ENCODE results near the gene KYAT1.

KYAT1 gene

GRCh38 chr9:128901379-128901778 is 19.6 kb upstream of the KYAT1 start:
- Mint-ChIP-seq H3K36me3 (peaks cover 7% of the 10 kb centered on the region in 2 donors), H3K27ac (no peak overlapping the region), H3K9me3 (no peaks in the 10 kb centered on the region), H3K4me3 (no peak overlapping the region), H3K27me3 (no peaks in the 10 kb centered on the region), H3K4me1 (peaks cover 30 to 45% of the 10 kb centered on the region in 2 donors)
- ATAC-seq (replicated peaks) (no peak), DNase-seq (no peak)

DNA sequence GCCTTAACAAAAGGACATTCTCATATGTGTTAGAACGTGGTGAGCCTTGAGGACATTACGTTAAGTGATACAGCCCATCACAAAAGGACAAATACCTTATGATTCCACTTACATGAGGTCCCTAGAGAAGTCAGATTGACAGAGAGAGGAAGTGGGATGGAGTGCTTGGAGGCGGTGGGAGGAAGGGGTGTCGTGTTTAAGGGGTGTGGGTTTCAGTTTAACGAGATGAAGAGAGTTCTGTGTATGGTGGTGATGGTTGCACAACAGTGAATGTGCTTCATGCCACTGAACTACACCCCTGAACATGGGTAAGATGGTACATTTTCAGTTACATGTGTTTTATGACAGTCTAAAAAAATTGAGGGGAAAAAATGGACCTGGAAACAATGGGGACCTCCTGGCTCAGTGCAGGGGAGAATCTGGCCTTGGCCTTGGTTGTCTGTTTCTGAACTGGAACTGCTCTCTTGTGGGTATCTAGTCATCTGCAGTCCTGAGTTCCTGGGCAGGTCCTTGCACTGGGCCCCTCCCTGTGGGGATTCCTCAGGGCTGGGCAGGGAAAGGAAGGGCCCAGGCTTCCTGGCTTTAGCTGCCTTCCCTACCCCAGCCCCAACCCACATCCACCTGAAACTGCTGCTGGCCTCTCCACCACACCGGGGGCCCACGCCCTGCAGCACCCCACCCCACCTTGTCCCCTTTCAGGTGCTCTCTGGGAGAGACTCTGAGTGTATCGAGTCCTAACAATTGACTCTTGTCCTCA is 18.0 kb upstream of the KYAT1 start:
- Mint-ChIP-seq H3K4me3 (peak overlapping the region in 1 of 2 donors; percentile 31), H3K36me3 (peaks cover 7 to 10% of the 10 kb centered on the region in 2 donors), H3K9me3 (no peaks in the 10 kb centered on the region), H3K27ac (peak overlapping the region; percentile 76), H3K4me1 (peaks cover 32 to 45% of the 10 kb centered on the region in 2 donors), H3K27me3 (no peaks in the 10 kb centered on the region)
- DNase-seq (no peak), ATAC-seq (replicated peaks) (peak; percentile 22 to 37)

- no peak for DNase-seq
- peak overlapping the region; percentile 76 for H3K27ac Mint-ChIP-seq
- peak in 1 of 2 donors; percentile 2 for ATAC-seq (replicated peaks)
- no peaks in the 10 kb centered on the region for H3K27me3 Mint-ChIP-seq
- H3K36me3 Mint-ChIP-seq: peaks cover 7 to 11% of the 10 kb centered on the region in 2 donors
- H3K4me3 Mint-ChIP-seq: peak overlapping the region in 1 of 2 donors; percentile 31
- H3K4me1 Mint-ChIP-seq: peaks cover 32 to 45% of the 10 kb centered on the region in 2 donors
- no peaks in the 10 kb centered on the region for H3K9me3 Mint-ChIP-seq
These were observed 17.3 kb upstream of the KYAT1 start for GRCh38 chr9:128898845-128899565.

DNA sequence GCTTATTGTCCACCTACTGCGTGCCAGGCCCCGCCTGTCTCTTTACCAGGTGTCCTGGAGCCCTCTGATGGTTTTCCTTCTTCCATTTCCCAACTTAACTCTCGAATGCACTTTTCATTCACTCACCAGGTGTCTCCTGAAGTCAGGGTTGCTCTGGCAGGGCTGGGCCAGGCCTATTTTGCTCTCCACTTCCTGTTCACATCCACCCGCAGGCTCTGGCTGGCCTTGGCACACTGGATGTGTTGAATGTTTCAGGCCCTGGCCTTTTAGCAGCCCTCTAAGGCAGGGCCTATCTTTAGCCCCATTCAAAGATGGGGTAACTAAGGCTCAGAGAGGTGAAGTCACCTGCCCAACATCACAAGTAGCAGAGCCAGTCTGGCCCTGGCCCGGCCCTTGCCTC is 16.6 kb upstream of the KYAT1 start:
- Mint-ChIP-seq H3K4me3 (no peak overlapping the region), H3K36me3 (peaks cover 7 to 11% of the 10 kb centered on the region in 2 donors), H3K27ac (peak overlapping the region; percentile 90), H3K4me1 (peaks cover 30 to 45% of the 10 kb centered on the region in 2 donors), H3K9me3 (no peaks in the 10 kb centered on the region), H3K27me3 (no peaks in the 10 kb centered on the region)
- DNase-seq (no peak), ATAC-seq (replicated peaks) (no peak)

DNA sequence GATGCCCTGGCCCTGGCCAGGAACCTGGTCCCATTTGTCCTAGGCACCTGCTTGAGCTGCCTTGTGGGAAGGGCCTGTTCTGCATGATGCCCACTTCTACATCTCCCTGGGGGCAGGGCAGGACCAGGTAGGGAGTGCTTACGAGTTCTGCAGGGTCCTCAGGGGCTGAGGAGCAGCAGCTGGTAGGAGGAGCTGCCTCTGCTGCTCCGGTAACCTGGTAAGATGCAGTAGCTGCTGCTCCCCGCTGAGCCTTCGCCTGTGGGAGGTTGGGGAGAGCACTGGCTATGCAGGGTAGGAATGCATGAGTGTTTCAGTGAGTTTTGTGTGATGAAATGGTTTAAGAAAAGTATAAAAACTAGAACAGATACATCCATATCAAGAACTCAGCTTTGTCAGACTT is 13.8 kb upstream of the KYAT1 start:
- no peak for ATAC-seq (replicated peaks)
- Mint-ChIP-seq H3K27me3 (no peaks in the 10 kb centered on the region), H3K4me1 (peaks cover 18 to 28% of the 10 kb centered on the region in 2 donors), H3K27ac (peak overlapping the region; percentile 73), H3K36me3 (peaks cover 9 to 15% of the 10 kb centered on the region in 2 donors), H3K4me3 (no peak overlapping the region), H3K9me3 (no peaks in the 10 kb centered on the region)
- DNase-seq: no peak

DNA sequence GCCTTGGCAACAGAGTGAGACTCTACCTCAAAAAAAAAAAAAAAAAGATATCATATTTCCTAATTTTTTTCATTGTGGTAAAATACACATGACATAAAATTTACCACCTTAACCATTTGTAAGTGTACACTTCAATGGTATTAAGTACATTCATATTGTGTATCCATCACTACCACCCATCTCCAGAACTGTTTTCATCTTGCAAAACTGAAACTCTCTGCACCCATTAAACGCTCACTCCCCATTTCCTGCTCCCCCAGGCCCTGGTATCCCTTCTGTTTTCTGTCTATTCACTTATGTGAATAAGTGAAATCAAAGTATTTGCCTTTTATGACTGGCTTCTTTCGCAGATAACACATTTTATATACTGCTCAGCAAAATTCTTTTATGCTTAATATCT is 13.0 kb upstream of the KYAT1 start:
- no peak overlapping the region for H3K4me3 Mint-ChIP-seq
- H3K4me1 Mint-ChIP-seq: peaks cover 13 to 22% of the 10 kb centered on the region in 2 donors
- H3K36me3 Mint-ChIP-seq: peaks cover 12 to 15% of the 10 kb centered on the region in 2 donors
- no peaks in the 10 kb centered on the region for H3K9me3 Mint-ChIP-seq
- no peak for ATAC-seq (replicated peaks)
- H3K27me3 Mint-ChIP-seq: no peaks in the 10 kb centered on the region
- no peak overlapping the region for H3K27ac Mint-ChIP-seq
- no peak for DNase-seq

GRCh38 chr9:128893354-128893753 is 11.6 kb upstream of the KYAT1 start:
- Mint-ChIP-seq H3K4me1 (peaks cover 6 to 13% of the 10 kb centered on the region in 2 donors), H3K4me3 (no peak overlapping the region), H3K27me3 (no peaks in the 10 kb centered on the region), H3K36me3 (peaks cover 18 to 20% of the 10 kb centered on the region in 2 donors), H3K9me3 (no peaks in the 10 kb centered on the region), H3K27ac (no peak overlapping the region)
- ATAC-seq (replicated peaks) (no peak), DNase-seq (no peak)

- no peak for ATAC-seq (replicated peaks)
- no peaks in the 10 kb centered on the region for H3K27me3 Mint-ChIP-seq
- peaks cover 5 to 7% of the 10 kb centered on the region in 2 donors for H3K4me1 Mint-ChIP-seq
- H3K4me3 Mint-ChIP-seq: no peak overlapping the region
- DNase-seq: no peak
- H3K27ac Mint-ChIP-seq: no peak overlapping the region
- H3K36me3 Mint-ChIP-seq: peaks cover 17 to 21% of the 10 kb centered on the region in 2 donors
- H3K9me3 Mint-ChIP-seq: no peaks in the 10 kb centered on the region
These were observed 10.6 kb upstream of the KYAT1 start for GRCh38 chr9:128892221-128892921.

- no peak for DNase-seq
- no peak overlapping the region for H3K4me3 Mint-ChIP-seq
- no peaks in the 10 kb centered on the region for H3K9me3 Mint-ChIP-seq
- peaks cover 15 to 19% of the 10 kb centered on the region in 2 donors for H3K36me3 Mint-ChIP-seq
- H3K27me3 Mint-ChIP-seq: no peaks in the 10 kb centered on the region
- peaks cover 5 to 7% of the 10 kb centered on the region in 2 donors for H3K4me1 Mint-ChIP-seq
- no peak overlapping the region for H3K27ac Mint-ChIP-seq
- no peak for ATAC-seq (replicated peaks)
These were observed 9.8 kb upstream of the KYAT1 start for GRCh38 chr9:128891321-128892220.

- no peaks in the 10 kb centered on the region for H3K27me3 Mint-ChIP-seq
- no peak overlapping the region for H3K27ac Mint-ChIP-seq
- H3K36me3 Mint-ChIP-seq: peaks cover 9 to 28% of the 10 kb centered on the region in 2 donors
- peaks cover 18 to 19% of the 10 kb centered on the region in 2 donors for H3K4me1 Mint-ChIP-seq
- no peaks in the 10 kb centered on the region for H3K9me3 Mint-ChIP-seq
- ATAC-seq (replicated peaks): no peak
- no peak for DNase-seq
- H3K4me3 Mint-ChIP-seq: no peak overlapping the region
These were observed 6.2 kb upstream of the KYAT1 start for GRCh38 chr9:128887914-128888350.

DNA sequence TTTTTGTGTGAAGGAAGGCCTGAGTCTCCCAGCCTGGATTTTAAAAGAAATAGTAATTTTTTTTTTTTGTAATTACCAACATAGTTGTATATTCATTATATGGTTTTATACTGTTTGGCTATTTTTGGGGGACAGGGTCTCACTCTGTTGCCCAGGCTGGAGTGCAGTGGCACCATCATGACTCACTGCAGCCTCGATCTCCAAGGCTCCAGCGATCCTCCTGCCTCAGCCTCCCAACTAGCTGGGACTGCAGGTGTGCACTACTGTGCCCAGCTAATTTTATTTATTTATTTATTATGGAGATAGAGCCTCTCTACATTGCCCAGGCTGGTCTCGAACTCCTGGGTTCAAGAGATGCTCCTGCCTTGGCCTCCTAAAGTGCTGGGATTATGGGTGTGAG is 5.3 kb upstream of the KYAT1 start:
- no peak for DNase-seq
- Mint-ChIP-seq H3K27ac (no peak overlapping the region), H3K4me1 (peaks cover 22 to 24% of the 10 kb centered on the region in 2 donors), H3K4me3 (no peak overlapping the region), H3K36me3 (peaks cover 9 to 28% of the 10 kb centered on the region in 2 donors), H3K9me3 (no peaks in the 10 kb centered on the region), H3K27me3 (no peaks in the 10 kb centered on the region)
- ATAC-seq (replicated peaks): no peak

DNA sequence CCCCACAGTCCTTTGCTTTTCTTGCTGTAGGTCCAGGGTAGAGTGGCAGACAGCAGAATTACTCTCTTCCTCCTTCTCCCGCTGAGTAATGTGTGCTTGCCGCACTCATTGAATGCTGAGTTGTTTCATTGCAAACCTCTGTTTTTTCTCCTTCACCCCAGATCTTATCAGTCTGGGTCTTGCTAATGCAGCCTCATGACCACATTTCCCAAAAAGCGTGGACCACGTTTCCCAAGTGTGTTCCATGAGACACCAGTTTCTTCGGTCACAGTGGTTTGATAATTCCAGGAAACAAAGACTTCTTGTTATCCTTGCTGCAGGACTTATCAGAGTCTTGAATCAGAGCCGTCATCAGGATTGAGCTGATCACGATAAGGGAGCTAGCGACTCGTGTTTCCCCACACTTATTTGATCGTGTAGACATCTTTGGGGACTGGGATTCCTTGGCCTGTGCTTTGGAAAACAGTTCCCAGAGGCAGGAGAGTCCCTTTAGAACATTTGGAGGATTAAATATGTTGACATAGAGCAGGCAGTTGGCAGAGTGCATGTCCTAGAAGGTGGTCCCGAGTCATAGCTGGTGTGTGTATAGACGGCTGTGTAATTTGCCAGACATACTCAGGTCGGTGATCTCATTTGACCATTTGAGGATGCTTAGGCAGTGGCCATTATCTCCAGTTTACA is 4.6 kb upstream of the KYAT1 start:
- no peak for ATAC-seq (replicated peaks)
- H3K27ac Mint-ChIP-seq: no peak overlapping the region
- H3K4me3 Mint-ChIP-seq: no peak overlapping the region
- H3K4me1 Mint-ChIP-seq: peaks cover 24 to 27% of the 10 kb centered on the region in 2 donors
- peaks cover 9 to 28% of the 10 kb centered on the region in 2 donors for H3K36me3 Mint-ChIP-seq
- no peaks in the 10 kb centered on the region for H3K9me3 Mint-ChIP-seq
- no peaks in the 10 kb centered on the region for H3K27me3 Mint-ChIP-seq
- no peak for DNase-seq

DNA sequence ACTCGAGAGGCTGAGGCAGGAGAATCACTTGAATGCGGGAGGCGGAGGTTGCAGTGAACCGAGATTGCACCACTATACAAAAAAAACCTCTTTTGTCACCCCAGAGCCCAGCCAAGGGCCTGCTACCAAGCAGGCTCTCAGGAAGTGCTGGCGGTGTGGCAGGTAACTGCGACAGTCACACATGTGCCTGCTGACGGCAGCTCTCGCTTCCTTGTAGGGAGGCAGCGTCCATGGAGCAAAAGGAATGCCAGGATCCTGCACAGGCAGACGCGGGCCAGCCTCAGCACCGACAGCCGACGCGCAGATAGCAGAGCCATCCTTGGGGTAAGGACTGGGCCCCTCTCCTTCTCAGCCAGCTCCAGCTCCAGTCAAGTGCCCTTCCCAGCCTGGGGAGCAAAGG is 4.0 kb upstream of the KYAT1 start:
- Mint-ChIP-seq H3K4me3 (no peak overlapping the region), H3K36me3 (peaks cover 9 to 28% of the 10 kb centered on the region in 2 donors), H3K27ac (peak overlapping the region; percentile 38), H3K4me1 (peaks cover 26 to 32% of the 10 kb centered on the region in 2 donors), H3K27me3 (no peaks in the 10 kb centered on the region), H3K9me3 (no peaks in the 10 kb centered on the region)
- ATAC-seq (replicated peaks) (no peak), DNase-seq (no peak)

All from stimulated activated naive B cell treated with anti-CD40 and anti-IgM and Interleukin-4, amounts not matched to agents 10 μg/mL and 1 μg/mL and 100 μg/mL, for 72 hours (primary cell).